Measurements from ENCODE around the gene ZNF652.

Gene ZNF652

DNA sequence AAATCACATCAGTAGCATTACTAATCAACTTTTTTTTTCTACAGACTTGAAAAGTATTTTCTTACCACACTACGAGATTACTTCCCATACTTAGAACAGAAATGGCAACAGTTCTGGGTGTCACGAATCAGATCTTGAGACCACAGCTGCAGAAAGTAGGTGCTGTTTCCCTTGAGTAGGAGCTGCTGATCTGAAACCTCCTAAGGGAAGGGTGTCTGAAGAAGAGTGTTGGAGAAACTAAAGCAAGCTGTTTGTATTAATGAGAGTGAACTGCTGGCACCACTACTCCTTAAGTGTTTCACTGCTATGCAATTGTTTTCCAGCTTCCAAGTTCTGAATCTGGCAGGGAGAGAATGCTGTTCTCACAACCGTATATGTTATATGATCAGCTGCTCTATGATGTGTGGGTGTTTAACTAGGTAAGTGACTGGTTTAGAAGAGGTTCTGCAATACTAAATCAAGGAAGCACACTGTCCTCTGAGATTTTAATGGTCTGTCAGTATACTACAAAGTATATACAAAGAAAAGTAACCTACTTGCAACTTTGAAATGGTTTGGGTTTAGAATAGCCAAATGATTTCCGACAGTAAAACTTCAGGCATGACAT, 3.3 kb downstream of the ZNF652 start:
- DNase-seq (ENCODE audit: low read depth) = no peak

DNA sequence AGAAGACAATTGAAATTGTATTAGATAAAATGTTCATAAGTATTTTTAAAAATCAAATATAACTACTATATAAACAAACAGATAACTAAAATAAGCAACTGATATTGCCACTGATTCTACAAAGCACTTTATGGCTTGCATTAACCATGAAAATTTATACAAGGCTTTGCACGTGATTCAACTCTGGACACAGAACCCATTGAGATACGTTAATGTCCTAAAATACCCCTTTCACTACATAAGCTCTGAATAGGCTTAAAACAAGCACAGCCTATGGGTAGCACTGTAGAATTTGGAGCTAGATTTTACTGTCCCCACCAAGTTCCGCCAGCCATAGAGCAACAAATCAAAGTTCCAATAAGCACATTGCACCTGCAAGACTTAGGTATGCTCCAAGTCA, 4.5 kb downstream of the ZNF652 start:
- DNase-seq (ENCODE audit: low read depth) = no peak

DNA sequence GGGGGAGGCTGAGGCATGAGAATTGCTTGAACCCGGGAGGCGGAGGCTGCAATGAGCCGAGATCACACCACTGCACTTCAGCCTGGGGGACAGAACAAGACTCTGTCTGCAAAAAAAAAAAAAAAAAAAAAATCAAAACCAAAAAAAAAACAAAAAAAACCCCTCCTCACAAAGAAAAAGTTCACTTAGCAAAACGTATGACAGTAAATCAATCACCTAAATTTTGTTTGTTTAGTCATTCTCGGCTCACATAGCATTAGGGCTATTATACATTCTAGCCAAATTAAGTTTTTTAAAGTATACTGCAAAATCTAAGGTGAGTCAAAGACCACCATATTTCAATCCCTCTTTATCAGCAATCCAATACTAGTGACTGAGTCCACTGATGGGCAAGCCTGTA, 5.7 kb downstream of the ZNF652 start:
- DNase-seq (ENCODE audit: low read depth) = no peak

DNA sequence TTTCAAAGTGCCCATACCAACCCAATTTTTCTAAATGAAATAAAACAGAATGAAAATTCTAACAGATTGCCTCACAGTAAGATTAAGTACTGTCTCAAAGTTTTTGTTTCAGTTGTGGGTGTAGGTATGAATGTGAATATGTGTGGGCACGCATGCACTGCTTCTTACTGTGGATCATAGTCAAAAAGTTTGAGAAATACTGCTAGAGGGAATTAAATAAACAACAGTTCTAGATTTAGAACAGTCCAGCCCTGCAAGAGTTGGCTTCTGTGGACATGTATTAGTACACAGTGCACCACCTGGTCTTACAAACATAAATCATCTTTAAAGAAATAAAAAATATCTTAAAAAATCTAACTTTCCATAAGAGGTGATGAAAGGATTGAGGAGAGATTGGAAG, 8.4 kb downstream of the ZNF652 start:
- no peak for DNase-seq (ENCODE audit: low read depth)

DNA sequence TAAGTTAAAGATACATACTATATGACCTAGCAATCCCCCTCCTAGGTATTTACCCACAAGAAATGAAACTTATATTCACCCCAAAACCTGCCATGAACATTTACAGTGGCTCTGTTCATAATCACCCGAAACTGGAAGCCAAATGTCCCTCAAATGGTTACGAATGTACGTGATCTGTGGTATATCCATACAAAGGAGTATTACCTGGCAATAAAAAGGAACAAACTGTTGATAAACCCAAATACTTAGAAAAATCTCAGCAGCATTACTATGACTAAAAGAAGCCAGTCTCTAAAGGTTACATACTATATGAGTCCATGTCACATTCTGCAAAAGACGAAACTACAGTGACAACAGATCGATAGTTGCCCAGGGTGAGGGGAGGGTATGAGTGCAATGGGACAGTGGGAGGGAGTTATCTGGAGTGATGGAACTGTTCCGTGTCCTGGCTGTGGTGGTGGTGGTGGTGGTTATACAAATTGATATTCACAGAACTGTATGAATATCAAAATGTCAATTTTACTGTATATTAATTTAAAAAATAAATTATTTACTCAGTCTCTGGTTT, 9.4 kb downstream of the ZNF652 start:
- DNase-seq (ENCODE audit: low read depth) = no peak

DNA sequence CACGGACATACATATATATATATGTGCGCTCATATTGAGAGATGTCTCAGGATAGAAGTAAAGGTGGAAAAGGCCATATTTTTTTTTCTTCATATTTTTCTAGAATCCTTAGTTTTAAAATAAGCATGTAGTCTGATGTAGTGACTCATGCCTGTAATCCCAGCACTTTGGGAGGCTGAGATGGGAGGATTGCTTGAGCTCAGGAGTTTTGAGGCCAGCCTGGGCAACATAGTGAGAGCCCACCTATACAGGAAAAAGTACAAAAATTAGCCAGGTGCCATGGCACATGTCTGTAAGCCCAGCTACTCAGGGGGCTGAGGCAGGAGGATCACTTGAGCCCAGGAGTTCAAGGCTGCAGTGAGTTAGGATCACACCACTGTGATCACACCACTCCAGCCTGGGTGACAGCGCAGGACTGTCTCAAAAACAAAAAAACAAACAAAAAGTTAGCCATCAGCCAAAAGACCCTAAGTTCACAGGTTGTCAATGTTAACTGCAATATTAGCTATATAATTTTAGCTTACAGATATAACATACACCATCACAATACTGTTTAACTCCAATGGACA, 10.4 kb downstream of the ZNF652 start:
- DNase-seq (ENCODE audit: low read depth) = no peak

DNA sequence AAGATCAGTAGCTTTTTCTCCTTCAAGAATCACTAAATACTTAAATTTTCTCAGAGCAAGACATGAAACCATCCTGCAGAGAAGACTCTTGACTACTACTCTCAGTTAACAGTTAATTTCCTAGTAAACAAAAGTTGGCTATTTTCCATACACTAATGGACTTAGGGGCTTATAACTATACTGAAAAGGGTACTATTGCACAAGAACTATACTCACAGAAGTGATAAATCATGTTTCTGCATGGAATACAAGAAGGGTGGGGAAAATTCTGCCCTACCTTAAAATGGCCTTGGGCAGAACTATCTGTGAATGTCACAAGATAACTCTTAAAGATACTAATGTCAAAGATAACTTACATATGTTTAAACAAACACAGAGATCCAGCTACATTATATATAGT, 12.5 kb downstream of the ZNF652 start:
- no peak for DNase-seq (ENCODE audit: low read depth)

DNA sequence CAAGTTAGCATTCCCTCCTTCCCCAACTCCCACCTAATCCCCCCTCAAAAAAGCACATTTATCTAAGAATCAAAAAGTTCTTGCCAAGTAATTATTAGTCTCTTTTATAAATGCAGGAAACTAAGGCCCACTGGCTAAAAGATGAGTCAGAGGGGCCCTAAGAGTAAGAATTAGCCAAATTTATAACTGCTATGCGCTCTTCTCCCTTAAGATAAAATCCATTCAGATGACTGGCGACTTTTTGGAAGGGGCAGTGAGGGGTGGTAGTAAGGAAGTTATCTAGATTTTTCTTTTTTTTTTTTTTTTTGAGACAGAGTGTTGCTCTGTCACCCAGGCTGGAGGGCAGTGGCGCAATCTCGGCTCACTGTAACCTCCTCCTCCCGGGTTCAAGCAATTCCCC, 17.1 kb downstream of the ZNF652 start:
- DNase-seq (ENCODE audit: low read depth) = no peak

DNA sequence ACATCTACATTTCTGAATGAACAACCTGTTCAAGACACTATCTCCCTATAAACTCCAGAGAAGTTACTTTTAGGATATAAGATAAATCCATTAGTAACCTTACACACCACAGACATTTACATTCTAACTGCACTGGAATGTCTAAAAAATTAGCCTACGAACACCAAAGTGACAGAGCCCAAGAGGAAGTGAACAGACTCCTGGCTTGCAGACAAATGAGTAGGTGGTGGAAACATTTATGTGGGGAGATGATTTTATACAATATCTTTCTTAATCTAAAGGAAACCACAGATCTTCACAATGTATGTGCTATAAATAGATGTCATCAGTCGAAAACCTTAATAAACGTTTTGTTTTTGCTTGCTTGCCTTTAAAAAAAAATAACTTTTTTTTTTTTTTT, 18.8 kb downstream of the ZNF652 start:
- DNase-seq (ENCODE audit: low read depth) = no peak

DNA sequence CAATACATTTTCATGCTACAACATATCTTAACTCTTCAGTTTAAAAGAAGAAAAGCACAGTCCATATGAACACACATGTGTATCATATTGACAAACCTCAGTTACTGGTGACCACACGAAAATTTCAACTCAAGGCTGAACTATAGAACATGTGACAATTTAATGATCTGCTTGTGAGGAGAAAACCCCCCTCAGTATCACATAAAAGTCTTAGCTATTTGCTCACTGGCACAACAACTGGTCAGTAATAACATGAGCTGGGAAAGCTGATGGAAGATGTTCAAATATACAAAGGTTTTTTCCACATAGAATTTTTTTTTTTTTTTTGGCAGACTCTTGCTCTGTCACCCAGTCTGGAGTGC, 19.5 kb downstream of the ZNF652 start:
- no peak for DNase-seq (ENCODE audit: low read depth)

DNA sequence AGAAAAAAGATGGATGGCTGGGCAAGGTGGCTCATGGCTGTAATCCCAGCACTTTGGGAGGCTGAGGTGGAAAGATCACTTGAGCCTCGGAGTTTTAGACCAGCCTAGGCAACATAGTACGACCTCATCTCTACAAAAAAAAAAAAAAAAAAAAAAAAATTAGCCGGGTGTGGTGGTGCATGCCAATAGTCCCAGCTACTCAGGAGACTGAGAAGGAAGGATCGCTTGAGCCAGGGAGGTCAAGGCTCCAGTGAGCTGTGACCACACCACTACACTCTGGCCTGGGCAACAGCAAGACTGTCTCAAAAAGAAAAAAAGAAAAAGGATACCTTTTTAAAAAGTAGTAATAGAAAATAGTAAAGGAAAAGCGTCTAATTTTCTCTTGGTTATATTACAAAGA, 20.7 kb downstream of the ZNF652 start:
- DNase-seq (ENCODE audit: low read depth) = no peak

DNA sequence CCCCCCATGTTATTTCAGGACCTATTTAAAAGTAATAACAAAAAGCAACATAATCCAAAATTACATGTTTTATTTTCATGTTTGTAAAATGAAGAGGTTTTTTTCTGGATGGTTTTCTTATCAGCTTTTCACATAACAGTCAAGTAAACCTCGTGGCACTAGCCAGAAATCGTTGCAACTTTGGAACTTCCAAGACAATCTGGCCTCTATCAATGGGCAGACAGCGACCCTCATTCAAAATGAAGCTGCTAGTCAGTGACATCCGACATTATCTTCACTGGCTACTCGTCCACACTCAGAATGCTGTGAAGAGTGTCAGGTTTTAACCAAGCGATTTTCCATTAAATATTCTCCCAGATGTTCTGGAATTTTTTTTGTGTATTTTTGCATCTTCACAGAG, 22.7 kb downstream of the ZNF652 start:
- no peak for DNase-seq (ENCODE audit: low read depth)

DNA sequence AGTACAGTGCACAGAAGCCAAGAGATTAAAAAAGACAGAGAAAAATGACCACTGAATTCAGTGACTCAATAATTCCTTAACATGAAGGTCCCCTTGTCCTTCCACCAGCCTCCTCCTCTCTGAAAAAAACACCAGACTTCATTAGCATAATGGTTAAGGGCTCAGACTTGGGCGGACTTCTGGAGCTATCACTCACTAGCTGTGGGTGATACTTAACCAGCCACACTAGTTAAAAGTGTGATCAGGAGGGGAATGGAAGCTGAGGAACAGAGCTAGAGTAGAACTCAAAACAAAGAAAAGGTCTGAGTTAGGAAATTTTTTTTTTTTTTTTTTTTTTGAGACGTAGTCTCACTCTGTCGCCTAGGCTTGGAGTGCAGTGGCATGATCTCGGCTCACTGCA, 23.2 kb downstream of the ZNF652 start:
- DNase-seq (ENCODE audit: low read depth) = no peak

DNA sequence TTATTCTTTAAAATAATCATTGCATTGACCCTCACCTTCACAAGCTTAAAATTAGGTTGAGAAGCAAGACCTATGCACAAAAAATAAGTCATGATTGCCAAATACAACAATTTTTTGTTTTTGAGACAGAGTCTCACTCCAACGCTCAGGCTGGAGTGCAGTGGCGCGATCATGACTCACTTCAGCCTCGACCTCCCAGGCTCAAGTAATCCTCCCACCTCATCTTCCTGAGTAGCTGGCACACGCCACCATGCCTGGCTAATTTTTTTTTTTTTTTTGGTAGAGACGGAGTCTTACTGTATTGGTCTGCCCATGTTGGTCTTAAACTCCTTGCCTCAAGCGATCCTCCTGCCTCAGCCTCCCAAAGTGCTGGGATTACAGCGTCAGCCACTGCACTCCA, 24.2 kb downstream of the ZNF652 start:
- DNase-seq (ENCODE audit: low read depth) = no peak

DNA sequence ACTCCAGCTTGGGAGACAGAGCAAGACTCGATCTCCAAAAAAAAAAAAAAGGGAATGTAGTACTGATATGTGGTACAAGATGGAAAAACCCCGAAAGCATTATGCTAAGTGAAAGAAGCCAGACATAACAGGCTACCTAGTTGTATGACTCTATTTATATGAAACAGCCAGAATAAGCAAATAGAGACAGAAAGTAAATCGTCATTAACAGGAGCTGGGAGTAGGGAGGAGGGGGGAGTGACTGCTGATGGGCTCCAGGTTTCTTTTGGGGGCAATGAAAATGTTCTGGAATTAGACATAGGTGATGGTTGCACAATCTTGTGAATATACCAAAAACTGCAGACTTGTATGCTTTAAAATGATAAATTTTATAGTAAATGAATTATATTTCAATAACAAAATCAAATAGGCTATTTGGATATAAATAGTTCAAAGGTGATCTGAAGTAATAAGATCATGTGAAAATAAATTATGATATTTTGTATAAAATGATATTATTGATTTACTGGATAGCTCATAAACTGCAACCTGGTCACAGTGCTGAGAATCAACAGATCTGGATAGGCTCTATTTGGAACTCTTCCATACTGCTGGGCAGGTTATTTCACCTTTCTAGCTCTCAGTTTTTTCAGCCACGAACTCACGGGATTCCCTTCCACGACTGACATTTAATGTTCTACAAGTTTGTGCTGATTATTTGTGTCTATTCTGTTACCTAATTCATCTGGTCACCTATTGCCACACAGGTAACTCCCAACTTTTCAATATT, 27.1 kb downstream of the ZNF652 start:
- no peak for DNase-seq (ENCODE audit: low read depth)

DNA sequence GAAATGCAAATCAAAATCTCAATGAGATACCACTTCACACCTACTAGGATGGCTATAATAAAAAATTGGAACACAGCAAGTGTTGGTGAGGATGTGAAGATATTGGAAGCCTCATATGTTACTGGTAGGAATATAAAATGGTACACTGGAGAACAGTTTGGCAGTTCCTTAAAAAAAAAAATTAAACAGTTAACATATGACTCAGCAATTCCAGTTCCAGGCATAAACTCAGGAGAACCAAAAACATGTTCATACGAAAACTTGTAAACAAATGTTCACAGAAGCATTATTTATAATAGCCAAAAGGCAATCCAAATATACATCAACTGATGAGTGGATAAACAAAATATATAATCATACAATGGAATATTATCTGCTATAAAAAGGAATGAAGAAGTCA, 28.2 kb downstream of the ZNF652 start:
- DNase-seq (ENCODE audit: low read depth) = no peak

DNA sequence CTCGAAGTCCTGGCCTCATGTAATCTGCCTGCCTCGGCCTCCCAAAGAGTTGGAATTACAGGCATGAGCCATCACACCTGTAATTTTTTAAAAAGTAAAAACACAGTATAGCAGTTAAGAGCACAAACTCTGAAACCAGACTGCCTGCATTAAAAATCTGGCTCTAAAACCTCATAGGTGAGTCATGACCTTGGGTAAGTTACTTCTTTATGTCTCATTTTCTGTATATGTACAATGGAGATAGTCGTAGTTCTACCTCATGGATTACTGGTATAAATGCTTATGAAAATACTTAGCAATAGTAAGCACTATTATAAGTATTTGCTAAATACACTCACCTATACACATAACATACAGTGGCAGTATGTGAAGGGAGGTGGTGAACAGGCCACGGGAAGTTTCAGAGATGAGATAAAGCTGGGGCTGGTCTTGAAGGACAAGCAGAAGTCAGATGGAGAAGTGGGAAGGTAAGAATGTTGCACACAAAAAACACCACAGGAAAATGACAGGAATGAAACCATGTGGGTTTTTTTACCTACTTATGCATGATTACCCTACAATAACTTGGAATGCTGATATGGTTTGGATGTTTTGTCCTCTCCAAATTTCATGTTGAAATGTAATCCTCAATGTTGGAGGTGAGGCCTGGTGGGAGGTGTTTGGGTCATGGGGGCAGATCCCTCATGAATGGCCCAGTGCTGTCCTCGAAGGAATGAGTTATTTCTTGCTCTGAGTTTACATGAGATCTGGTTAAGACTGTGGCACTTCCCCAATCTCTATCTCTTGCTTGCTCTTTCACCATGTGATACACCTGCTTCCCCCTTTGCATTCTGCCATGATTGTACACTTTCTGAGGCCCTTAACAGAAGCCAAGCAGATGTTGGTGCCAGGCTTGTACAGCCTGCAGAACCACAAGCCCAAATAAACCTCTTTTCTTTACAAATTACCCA, 33.9 kb downstream of the ZNF652 start:
- no peak for DNase-seq (ENCODE audit: low read depth)

DNA sequence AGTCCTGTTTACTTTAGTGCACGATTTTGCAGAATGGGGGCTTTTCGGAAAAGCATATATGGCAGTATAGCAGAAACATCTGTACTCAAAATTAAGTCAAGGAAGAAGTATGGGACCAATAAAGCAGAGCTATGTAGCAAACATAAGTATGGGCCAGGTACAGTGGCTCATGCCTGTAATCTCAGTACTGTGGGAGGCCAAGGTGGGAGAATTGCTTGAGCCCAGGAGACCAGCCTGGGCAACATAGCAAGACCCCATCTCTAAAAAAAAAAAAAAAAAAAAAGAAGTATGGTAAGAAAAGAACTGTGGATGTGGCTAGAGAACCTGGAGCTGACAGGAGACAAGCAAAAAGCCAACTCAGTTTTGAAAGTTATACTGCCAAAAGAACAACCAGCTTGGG, 36.1 kb downstream of the ZNF652 start:
- DNase-seq (ENCODE audit: low read depth) = no peak

DNA sequence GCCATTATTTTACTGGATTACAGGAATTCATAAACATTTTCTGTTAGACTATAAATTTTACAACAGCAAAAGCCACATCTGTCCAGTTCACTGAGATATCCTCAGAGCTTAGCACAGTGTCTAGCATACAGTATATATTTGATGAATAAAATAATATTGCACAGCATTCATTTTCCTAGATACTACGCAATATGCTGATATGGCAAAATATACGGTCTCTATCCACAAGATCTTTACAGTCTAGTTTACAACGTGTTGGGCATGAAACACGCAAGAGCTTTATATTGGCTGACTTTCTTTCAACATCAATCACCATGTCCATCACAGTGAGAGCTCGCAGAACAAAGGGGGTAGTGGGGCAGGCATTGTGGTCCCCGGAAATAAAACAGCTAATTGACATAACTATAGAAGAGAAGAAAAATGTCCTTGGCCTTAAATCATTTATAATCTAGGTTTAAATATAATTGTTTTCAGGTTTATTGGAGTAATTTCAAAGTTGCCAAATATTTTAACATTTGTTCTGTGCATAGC, 43.5 kb downstream of the ZNF652 start:
- no peak for DNase-seq (ENCODE audit: low read depth)

DNA sequence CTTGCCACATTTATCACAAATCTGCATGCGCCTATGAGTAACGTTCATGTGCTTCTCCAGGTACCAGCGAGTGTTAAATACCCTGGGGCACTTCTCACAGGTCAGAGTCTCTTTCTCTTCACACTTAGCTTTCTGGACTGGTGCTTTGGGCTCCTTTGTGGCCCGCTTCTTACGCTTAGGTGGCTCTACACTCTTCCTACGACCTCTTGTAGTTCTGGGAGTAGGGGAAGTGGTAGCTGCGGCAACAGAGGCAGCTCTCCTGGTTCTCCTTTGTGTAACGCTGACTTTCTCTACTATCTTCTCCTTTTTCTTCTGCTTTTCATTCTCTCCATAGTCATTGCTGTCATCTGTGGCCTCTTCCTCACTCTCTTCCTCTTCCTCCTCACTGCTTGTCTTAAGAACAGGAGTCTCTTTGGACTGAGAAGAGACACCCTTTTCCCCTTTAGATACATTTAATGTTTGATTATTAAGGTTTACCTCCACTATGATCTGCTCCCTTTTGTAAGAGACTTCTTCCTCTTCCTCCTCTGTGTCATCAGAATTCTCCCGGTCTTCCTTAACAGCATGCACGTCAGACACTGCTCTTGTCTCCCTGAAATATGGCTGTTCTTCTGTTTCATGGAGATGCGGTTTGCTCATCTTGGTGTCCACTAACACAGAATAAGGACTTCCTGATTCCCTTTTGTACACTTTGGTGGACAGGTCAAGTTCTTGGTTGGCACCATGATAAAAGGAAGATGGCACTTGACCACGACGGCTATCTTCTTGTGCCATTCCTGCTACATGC, 45.0 kb downstream of the ZNF652 start:
- no peak for DNase-seq (ENCODE audit: low read depth)

DNA sequence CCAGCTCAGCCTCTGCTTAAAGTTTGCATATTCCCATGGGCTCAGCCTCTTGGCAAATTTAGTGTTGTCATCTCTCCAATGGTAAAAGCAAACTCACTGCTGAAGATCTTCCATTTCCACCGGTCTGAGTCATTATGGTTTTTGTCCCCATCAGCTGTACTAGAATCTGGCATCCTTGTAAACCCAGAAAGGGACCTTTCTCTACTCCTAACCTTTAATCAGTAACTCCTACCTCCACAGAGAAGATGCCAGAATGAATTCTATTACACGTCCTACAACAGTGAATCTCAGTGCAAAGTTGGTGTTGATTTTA, 45.8 kb downstream of the ZNF652 start:
- no peak for DNase-seq (ENCODE audit: low read depth)

Measured in stimulated activated CD8-positive, alpha-beta memory T cell treated with anti-CD3 and anti-CD28 coated beads, Interleukin-12 subunit alpha, Interleukin-12 subunit beta, amount 100 ng/mL, for 1 hour (primary cell).